C4-2B (cell line): ENCODE measurements around the gene PNPLA7.

Experiments used
- CTCF ChIP-seq: fragments of 450-650 bp; conservative IDR thresholded peaks from 2 replicates; pipeline ENCODE4 v1.5.1; 2017; ENCODE audit warnings: mild to moderate bottlenecking
- ZFX ChIP-seq: fragments of 450-650 bp; IDR thresholded peaks from 2 replicates; pipeline ENCODE4 v1.6.1; 2017

DNA sequence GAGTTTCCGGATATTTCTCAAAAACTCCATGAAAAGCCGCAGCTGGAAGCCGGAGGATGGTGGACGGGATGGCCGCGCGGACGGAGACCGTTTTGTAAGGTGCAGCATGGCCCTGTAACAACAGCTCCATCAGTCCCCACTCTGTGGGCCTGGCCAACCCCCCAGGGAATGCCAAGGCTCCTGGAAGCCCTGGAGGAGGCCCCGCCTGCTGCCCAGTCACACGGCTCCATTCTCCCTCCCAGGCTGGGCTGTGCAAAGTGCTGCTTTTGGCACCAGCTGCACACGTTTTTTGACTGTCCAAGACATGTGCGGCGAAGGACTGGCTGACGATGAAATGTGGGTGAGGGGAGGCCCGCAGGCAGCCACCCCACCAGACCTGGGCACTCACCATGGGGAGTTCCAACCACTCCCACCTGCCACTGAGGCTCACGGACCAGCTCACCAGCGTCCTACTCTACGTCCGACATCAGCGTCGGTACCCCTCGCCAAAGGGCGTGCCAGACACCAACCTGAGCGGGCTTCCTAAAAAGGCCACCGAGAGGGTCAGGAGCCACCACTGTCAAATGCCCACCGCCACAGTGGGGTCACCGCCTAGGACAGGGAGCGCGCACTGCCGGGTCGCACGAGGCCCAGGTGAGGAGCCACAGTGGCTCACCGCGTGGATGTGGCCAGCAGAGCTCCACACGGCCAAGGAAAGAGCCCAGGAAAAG, 27.3 kb downstream of the PNPLA7 start:
- TF ChIP-seq CTCF = no peak
- no peak for TF ChIP-seq ZFX
